DOHH2 (cell line): ENCODE measurements around the gene MTR.

Source experiments
- CTCF ChIP-seq: fragments of 200-600 bp; sonication (generic); IDR thresholded peaks from one replicate; pipeline ENCODE4 v1.5.1; 2014; ENCODE audit warnings: antibody characterized with exemption, mild to moderate bottlenecking, low read depth, low read length; ENCODE audit not compliant: poor library complexity, severe bottlenecking
- EZH2phosphoT487 ChIP-seq: fragments of 200-600 bp; sonication (generic); IDR thresholded peaks from 2 replicates; pipeline ENCODE4 v1.6.1; 2017; ENCODE audit warnings: borderline replicate concordance, mild to moderate bottlenecking, antibody characterized with exemption, low read length, moderate library complexity, mixed read lengths

- TF ChIP-seq CTCF: no peak
- no peak for TF ChIP-seq EZH2phosphoT487
Measured at GRCh38 chr1:236893626-236894545, 98.8 kb downstream of the MTR start.
